Osteocyte (in vitro differentiated cells): ENCODE data around the gene TIGAR. TPM values are rescaled to one million over a fixed set of nuclear protein-coding genes. Genes with fewer than 3 reads are reported as not detected.

Source experiments
- DNase-seq: peaks from one replicate; pipeline ENCODE4 v3.0.0; 2021; ENCODE audit warnings: mixed read lengths; ENCODE audit not compliant: unreplicated experiment; ENCODE audit errors: extremely low spot score
- H3K27ac Mint-ChIP-seq: one replicate; pipeline ENCODE4 v1.8.0; 2021; ENCODE audit warnings: mild to moderate bottlenecking, mixed read lengths; ENCODE audit not compliant: unreplicated experiment
- H3K27me3 Mint-ChIP-seq: one replicate; pipeline ENCODE4 v1.8.0; 2021; ENCODE audit warnings: mixed read lengths; ENCODE audit not compliant: unreplicated experiment
- H3K36me3 Mint-ChIP-seq: one replicate; pipeline ENCODE4 v1.8.0; 2021; ENCODE audit warnings: mixed read lengths; ENCODE audit not compliant: unreplicated experiment
- H3K4me1 Mint-ChIP-seq: one replicate; pipeline ENCODE4 v1.8.0; 2021; ENCODE audit warnings: mixed read lengths; ENCODE audit not compliant: unreplicated experiment
- H3K4me3 Mint-ChIP-seq: one replicate; pipeline ENCODE4 v1.8.0; 2021; ENCODE audit warnings: mild to moderate bottlenecking, moderate library complexity, mixed read lengths; ENCODE audit not compliant: unreplicated experiment
- H3K9me3 Mint-ChIP-seq: one replicate; pipeline ENCODE4 v1.8.0; 2021; ENCODE audit warnings: mixed read lengths; ENCODE audit not compliant: unreplicated experiment
- CTCF ChIP-seq: fragments of 200-600 bp; sonication (generic); IDR thresholded peaks from 2 replicates; pipeline ENCODE4 v1.5.0; 2021; ENCODE audit warnings: antibody characterized with exemption, mild to moderate bottlenecking, moderate library complexity
- total RNA-seq: library from RNA; stranded (reverse); gene quantifications from 2 replicates; pipeline ENCODE4 v1.2.1, GENCODE V29; 2021

TIGAR gene
- total RNA-seq, 1 donor from 2014 or later, result 16.6 TPM

DNA sequence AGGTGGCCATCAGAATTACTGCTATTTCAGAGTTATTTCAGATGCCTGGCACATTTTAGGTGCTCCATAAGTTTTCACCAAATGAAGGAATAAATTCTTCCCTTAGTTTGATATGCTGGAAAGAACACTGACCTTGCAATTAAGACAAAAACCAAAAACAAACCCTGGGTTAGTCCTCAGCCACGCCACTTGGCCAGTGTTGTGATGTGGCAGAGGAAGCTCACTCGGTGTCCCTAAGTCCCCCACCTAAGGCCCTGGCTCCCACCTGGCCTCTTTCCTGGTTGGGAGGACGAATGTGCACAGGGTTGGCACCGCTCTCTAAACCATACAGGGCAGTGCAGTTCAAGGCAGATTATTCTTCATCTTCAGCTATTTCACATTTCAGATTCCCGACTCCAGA lies 72.2 kb downstream of the TIGAR start:
- no peaks in the 10 kb centered on the region for H3K36me3 Mint-ChIP-seq
- no peaks in the 10 kb centered on the region for H3K4me1 Mint-ChIP-seq
- H3K27me3 Mint-ChIP-seq, result peaks cover 23% of the 10 kb centered on the region
- H3K4me3 Mint-ChIP-seq, result no peak overlapping the region
- H3K9me3 Mint-ChIP-seq, result no peaks in the 10 kb centered on the region
- no peak for TF ChIP-seq CTCF
- no peak overlapping the region for H3K27ac Mint-ChIP-seq
- no peak for DNase-seq

DNA sequence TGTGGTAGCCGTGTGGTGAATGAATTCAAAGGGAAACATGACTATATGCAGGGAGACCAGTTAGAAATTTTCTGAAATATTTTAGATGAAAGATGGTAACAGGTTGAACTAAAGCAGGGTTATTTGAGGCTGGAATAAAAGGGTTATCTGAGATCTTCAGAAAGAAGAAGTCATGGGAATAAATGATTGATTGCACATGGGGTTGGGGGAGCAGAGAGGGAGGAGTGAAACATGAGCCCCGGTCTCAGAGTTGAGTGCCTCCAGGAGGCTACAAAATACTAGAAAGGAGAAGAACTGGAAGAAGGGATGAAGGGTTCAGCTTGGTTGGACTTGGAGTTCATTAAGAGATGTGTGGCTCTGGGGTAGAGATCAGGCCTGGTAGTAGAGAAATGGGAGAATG lies 74.8 kb downstream of the TIGAR start:
- no peak for DNase-seq
- Mint-ChIP-seq H3K27me3 (peaks cover 31% of the 10 kb centered on the region), H3K36me3 (no peaks in the 10 kb centered on the region), H3K9me3 (no peaks in the 10 kb centered on the region), H3K4me1 (no peaks in the 10 kb centered on the region), H3K27ac (no peak overlapping the region), H3K4me3 (no peak overlapping the region)
- TF ChIP-seq CTCF, result no peak

DNA sequence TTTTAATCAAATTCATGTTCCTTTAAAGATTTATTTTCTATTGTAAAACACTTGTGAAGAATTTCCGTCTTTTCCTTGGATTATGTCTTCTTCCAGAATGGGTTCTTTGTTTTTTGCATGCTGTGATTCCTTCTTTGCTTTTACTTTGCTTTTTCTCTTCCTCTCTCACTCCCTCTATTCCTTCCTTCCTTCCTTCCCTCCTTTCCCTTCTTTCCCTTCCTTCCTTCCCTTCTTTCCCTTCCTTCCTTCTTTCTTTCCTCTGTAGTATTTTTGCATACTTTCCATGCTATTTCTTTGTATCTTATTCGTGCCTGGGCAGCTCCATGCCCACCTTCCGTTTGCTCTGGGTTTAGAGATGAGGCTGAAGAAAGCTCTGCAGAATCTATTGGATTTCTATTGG lies 80.1 kb downstream of the TIGAR start:
- no peak for DNase-seq
- Mint-ChIP-seq H3K36me3 (no peaks in the 10 kb centered on the region), H3K27ac (no peak overlapping the region), H3K27me3 (peaks cover 24% of the 10 kb centered on the region), H3K4me1 (no peaks in the 10 kb centered on the region), H3K9me3 (no peaks in the 10 kb centered on the region), H3K4me3 (no peak overlapping the region)
- TF ChIP-seq CTCF, result no peak

DNA sequence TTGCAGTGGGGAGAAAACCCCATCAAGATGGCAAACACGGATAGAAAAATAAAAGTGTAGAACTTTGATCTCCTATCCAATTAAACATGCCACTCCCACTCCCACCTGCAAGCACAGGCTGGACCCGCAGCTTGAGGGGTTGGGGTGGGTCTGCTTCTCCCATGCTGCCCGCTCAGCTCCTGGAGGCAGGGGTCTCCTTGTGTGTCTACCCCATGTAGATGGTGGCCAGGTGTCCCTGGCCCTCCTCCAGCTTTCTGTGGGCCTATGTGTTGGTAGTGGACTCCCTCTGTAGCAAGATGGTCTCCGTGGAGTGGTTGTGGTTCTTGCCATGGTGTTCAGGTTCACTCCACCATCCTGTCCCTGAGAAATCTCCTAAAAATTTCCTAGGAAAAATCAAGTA lies 82.0 kb downstream of the TIGAR start:
- no peak for DNase-seq
- peaks cover 20% of the 10 kb centered on the region for H3K27me3 Mint-ChIP-seq
- no peak for TF ChIP-seq CTCF
- H3K27ac Mint-ChIP-seq, result no peak overlapping the region
- H3K36me3 Mint-ChIP-seq, result no peaks in the 10 kb centered on the region
- no peak overlapping the region for H3K4me3 Mint-ChIP-seq
- H3K9me3 Mint-ChIP-seq, result no peaks in the 10 kb centered on the region
- H3K4me1 Mint-ChIP-seq, result no peaks in the 10 kb centered on the region

Other genes starting within 250 kb of the TIGAR start
- 9.8 and 12.6 TPM in 2 replicates for gene CCND2, start 47.5 kb upstream of the TIGAR start, total RNA-seq
- gene FGF23, start 58.5 kb downstream of the TIGAR start, total RNA-seq, result not detected in 2 replicates
- not detected in 2 replicates for gene FGF6, start 124.6 kb downstream of the TIGAR start, total RNA-seq
- 4.4 and 6.7 TPM in 2 replicates for gene RAD51AP1, start 217.7 kb downstream of the TIGAR start, total RNA-seq
- 34.4 and 35.0 TPM in 2 replicates for gene DYRK4, start 241.0 kb downstream of the TIGAR start, total RNA-seq